COR-L47 (cell line): ENCODE data around the gene PTGES2.
A peak's percentile ranks its signal among the peaks of the same experiment; 100 is the strongest.
"Not testable (repeated sequence)": the region's sequence is repeated elsewhere in the genome, so short reads cannot be mapped to it uniquely, and the experiment has no call there.

ENCODE experiments used
- DNase-seq: peaks from one replicate; lab custom pipeline; 2025; lab: John Stamatoyannopoulos, UW

The PTGES2 gene

DNA sequence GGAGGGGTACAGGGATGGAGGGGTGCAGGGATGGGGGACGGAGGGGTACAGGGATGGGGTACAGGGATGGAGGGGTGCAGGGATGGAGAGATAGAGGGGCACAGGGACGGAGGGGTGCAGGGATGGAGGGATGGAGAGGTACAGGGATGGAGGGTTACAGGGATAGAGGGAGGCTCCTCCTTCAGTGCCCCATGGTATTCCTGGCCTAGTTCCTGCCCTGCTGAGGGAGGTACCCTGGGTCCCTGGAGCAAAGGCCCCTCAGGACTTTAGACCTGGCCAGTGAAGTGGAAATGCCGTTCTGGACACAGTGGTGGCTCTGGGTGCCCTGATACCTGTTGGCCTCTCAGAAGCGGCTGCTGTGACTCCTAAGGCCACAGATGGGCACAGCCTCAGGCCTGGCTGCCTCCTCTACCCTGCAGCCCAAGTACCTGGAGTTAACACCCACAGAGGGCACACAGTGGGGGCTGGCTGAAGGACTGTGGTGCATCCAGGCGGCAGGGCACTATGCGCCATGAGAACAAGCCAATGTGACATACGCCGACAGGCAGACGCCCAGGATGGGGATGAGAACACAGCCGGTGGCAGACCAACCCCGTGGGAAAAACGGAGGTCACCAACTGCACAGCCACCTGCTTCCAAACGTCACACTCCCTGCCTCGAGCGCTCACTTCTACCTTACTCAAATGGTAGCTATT lies 8.4 kb downstream of the PTGES2 start:
- no peak for DNase-seq

- no peak for DNase-seq
Measured at GRCh38 chr9:128118472-128118857, 9.1 kb downstream of the PTGES2 start.

DNA sequence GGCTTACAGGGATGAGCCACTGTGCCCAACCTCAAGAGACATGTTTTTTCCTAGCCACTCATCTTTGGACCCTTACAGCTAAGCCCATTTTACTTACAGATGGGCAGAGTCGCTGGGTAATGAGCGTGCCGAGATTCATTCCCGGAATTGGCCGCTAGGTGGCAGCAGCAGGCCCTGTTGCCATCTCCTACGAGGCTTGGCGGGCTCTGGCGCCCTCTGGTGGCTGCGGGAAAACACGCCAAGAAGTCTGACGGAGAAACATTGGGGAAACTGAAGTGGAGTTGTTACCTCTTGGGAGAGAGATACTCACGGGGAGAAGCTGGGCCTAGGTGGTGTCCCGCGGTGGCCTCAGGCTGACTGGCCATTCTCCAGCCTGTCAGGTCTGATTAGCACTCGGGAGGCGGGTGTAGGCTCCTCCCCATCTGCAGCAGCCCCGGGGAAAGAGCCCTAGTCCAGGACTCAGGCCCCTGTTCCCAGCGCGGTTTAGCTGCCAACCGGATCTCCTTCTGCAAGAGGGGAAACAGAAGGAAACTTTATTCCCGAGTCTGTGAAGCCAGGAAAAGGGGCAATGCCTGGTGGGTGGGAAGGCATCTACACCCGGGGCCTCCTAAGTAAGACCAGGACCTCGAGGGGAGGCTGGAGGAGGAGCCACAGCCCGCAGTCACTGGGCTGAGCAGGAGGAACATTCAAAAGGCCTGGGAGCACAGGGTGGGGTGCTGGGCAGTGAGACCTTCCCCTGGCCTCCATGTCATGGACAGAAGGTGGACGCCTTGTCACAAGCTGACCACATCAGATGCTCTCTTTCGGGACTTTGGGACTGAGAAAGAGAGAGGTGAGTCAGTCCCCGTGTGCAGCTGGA lies 9.7 kb downstream of the PTGES2 start:
- DNase-seq, result peak; percentile 79

DNA sequence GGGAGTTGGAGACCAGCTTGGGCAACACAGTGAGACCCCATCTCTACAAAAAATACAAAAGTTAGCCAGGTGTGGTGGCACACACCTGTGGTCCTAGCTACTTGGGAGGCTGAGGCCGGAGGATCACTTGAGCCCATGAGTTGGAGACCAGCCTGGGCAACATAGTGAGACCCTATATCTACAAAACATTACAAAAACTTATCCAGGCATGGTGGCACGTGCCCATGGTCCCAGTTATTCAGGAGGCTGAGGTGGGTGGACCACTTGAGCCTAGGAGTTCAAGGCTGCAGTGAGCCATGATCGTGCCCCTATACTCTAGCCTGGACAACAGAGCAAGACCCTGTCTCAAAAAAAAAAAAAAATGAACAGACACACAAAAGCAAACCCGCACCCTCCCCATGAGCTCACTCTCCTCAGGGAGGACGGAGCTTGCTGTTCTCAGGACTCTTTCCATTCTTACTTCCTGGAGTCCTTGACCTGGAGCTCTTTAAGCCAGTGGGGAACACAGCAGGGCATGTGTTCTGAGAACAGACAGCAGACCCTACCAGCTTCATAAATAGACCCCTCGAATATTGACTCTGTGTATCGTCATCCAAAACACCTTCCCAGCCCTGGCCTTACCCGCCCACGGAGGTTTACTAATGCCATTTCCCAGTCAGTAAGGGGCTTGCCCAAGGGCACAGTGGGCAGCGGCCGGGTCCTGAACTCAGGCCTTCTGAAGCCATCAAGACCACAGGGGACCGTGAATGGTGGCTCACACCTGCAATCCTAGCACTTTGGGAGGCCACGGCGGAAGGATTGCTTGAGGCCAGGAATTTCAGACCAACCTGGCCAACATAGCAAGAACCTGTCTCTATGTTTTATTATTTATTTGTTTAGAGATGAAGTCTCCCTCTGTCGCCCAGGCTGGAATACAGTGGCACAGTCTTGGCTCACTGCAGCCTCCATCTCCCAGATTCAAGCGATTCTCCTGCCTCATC lies 11.1 kb downstream of the PTGES2 start:
- DNase-seq, result no peak

GRCh38 chr9:128115187-128116103 lies 12.1 kb downstream of the PTGES2 start:
- DNase-seq, result no peak

- no peak for DNase-seq
Measured at GRCh38 chr9:128114326-128115186, 13.0 kb downstream of the PTGES2 start.

DNA sequence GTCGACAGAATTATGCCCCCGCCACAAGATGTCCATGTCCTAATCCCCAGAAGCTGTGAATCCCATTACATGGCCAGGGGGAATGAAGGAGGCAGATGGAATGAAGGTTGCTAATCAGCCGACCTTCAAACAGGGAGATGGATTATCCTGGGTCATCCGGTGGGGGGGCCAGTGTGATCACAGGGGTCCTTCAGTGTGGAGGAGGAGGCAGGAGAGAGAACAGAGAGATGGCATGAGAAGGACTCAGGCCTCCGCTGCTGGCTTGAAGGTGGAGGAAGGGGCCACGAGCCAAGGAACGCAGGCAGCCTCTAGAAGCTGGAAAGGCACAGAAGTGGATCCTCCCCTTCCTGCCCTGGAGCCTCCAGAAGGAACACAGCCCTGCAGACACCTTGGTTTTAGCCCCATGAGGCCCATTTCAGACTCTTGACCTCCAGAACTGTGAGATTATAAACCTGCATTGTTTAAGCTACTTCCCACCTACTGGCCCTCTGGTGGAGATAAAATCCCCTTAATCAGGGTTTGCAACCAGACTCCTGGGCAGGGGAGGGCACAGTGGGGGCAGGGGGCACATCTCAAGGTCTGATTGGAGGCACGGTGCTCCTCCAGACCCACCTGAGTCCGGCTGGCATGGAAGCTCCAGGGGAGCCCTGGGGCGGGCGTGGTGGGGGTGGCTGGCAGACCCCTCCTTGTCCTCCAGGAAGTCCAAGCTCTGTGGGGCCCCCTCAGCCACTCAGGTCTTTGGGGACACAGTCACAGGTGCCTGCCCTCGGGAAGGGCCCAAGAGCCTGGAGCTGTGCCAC lies 13.8 kb downstream of the PTGES2 start:
- no peak for DNase-seq

DNA sequence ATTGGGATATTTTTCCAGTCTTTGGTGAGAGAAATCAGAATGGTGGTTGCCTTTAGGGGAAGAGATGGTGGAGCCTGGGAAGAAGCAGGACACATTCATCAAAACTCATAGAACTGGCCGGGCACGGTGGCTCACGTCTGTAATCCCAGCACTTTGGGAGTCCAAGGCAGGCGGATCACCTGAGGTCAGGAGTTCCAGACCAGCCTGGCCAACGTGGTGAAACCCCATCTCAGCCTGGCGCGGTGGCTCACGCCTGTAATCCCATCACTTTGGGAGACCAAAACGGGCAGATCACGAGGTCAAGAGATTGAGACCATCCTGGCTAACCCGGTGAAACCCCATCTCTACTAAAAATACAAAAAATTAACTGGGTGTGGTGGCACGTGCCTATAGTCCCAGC lies 15.8 kb downstream of the PTGES2 start:
- DNase-seq, result not testable (repeated sequence)

- DNase-seq, result no peak
Measured at GRCh38 chr9:128109050-128109709, 18.3 kb downstream of the PTGES2 start.

GRCh38 chr9:128108269-128109049 lies 19.1 kb downstream of the PTGES2 start:
- no peak for DNase-seq

- DNase-seq, result no peak
Measured at GRCh38 chr9:128107468-128108268, 19.9 kb downstream of the PTGES2 start.

DNA sequence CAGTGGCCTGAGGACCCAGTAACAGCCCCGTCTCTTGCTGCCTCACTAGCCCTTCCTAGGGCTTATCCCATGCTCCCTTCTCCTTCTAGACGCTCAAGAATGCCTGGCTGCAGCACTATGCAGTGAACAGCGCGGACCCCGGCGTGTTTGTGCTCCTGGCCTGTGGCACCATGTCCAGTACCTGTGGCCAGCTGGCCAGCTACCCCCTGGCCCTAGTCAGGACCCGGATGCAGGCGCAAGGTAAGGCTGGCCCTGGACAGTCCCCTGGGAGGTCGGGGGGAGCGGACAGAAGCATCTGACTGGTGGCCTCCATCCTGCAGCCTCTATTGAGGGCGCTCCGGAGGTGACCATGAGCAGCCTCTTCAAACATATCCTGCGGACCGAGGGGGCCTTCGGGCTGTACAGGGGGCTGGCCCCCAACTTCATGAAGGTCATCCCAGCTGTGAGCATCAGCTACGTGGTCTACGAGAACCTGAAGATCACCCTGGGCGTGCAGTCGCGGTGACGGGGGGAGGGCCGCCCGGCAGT lies 20.5 kb downstream of the PTGES2 start:
- no peak for DNase-seq

GRCh38 chr9:128106181-128106939 lies 21.2 kb downstream of the PTGES2 start:
- no peak for DNase-seq

- DNase-seq, result no peak
Measured at GRCh38 chr9:128105538-128106175, 21.9 kb downstream of the PTGES2 start.

GRCh38 chr9:128104171-128104618 lies 23.3 kb downstream of the PTGES2 start:
- peak; percentile 41 for DNase-seq

GRCh38 chr9:128103589-128103962 lies 24.0 kb downstream of the PTGES2 start:
- DNase-seq, result no peak
